Upper lobe of right lung (tissue), 1 donor: ENCODE results near the gene SLC16A4. TPM values are rescaled to one million over a fixed set of nuclear protein-coding genes. Genes with fewer than 3 reads are reported as not detected.

Source experiments
- ATAC-seq: fragments of 200-7000 bp; cut with Tn5 transposase; one replicate; pipeline ENCODE4 v1.9.1; 2020; ENCODE audit warnings: mild to moderate bottlenecking, moderate library complexity
- DNase-seq: peaks from one replicate; pipeline ENCODE4 v3.0.0-alpha.2; 2020
- H3K27ac ChIP-seq: fragments of 200-600 bp; one replicate; pipeline ENCODE4 v1.8.0; 2022
- H3K27me3 ChIP-seq: fragments of 200-600 bp; one replicate; pipeline ENCODE4 v1.8.0; 2022; ENCODE audit warnings: mild to moderate bottlenecking
- H3K36me3 ChIP-seq: fragments of 200-600 bp; one replicate; pipeline ENCODE4 v1.8.0; 2022
- H3K4me1 ChIP-seq: fragments of 200-600 bp; one replicate; pipeline ENCODE4 v1.8.0; 2022
- H3K4me3 ChIP-seq: fragments of 200-600 bp; one replicate; pipeline ENCODE4 v1.8.0; 2022; ENCODE audit warnings: mild to moderate bottlenecking
- H3K9me3 ChIP-seq: fragments of 200-600 bp; one replicate; pipeline ENCODE4 v1.8.0; 2022
- intact Hi-C: fragments of 100-400 bp; cut with DNase I; formaldehyde crosslinking; loops from one replicate; pipeline ENCODE4 v1.11.0; 2022
- total RNA-seq: library from RNA; stranded (reverse); fragmentation: NEBNext Ultra II Directional; extraction: Animal tissue kit (Norgen Biotek cat#: 25700); gene quantifications from one replicate; pipeline ENCODE4 v1.2.1, GENCODE V29; 2021
- TF ChIP-seq, protein P1 (sequence below): fragments of 200-600 bp; IDR thresholded peaks from one replicate; pipeline ENCODE4 v1.8.0; 2022; ENCODE audit warnings: antibody characterized with exemption
- donor health status: DM: no; HTN: yes; CAD: no; lungs with severe emphysema.

The SLC16A4 gene
- total RNA-seq, 1 donor from 2014 or later: 15.9 TPM

GRCh38 chr1:110390096-110390495 is 730 bp downstream of the SLC16A4 start:
- no peaks in the 10 kb centered on the region for H3K9me3 ChIP-seq
- H3K27me3 ChIP-seq: no peaks in the 10 kb centered on the region
- peak overlapping the region; percentile 34 for H3K4me3 ChIP-seq
- ATAC-seq (peak; percentile 91), DNase-seq (no peak)
- peak overlapping the region; percentile 27 for H3K27ac ChIP-seq
- H3K4me1 ChIP-seq: no peaks in the 10 kb centered on the region
- no peaks in the 10 kb centered on the region for H3K36me3 ChIP-seq
- TF ChIP-seq, protein P1, sequence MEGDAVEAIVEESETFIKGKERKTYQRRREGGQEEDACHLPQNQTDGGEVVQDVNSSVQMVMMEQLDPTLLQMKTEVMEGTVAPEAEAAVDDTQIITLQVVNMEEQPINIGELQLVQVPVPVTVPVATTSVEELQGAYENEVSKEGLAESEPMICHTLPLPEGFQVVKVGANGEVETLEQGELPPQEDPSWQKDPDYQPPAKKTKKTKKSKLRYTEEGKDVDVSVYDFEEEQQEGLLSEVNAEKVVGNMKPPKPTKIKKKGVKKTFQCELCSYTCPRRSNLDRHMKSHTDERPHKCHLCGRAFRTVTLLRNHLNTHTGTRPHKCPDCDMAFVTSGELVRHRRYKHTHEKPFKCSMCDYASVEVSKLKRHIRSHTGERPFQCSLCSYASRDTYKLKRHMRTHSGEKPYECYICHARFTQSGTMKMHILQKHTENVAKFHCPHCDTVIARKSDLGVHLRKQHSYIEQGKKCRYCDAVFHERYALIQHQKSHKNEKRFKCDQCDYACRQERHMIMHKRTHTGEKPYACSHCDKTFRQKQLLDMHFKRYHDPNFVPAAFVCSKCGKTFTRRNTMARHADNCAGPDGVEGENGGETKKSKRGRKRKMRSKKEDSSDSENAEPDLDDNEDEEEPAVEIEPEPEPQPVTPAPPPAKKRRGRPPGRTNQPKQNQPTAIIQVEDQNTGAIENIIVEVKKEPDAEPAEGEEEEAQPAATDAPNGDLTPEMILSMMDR: no peak
- intact Hi-C loops: no loop called here

DNA sequence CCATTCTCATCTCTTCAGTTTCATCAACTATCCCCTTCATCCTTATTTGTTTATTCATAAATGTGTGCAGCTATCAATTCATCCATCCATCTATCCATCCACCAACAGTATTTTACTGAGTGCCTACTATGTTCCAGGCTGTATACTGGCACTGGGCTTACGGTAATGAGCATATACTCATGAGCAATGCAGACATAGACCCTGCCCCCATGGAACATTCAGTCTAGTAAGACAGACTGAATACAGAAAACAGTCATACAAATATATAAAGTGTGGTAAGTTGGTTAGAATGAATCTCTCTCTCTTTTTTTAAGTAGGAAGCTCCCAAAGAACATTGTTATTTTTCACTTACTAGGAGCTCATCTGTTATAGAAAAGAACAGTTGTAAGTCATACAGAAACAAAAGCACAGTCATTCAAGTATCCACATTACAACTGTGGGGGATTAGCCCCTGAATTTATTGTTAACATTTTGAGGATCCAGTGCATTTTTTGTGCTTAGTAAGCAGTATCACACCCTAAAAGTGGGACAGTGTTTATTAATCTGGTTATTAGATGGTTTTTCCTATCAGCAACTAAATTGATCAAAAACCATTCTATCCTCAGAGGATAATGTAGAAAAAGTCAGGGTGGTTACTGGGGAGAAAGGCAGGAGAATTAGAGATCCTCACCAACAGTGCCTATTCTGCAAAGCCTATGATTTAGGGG is 3.6 kb downstream of the SLC16A4 start:
- Histone ChIP-seq H3K27ac (no peak overlapping the region), H3K9me3 (no peaks in the 10 kb centered on the region), H3K4me3 (no peak overlapping the region), H3K4me1 (no peaks in the 10 kb centered on the region), H3K36me3 (peaks cover 10% of the 10 kb centered on the region), H3K27me3 (no peaks in the 10 kb centered on the region)
- intact Hi-C loops: no loop called here
- no peak for ATAC-seq
- DNase-seq: no peak
- TF ChIP-seq, protein P1: no peak

DNA sequence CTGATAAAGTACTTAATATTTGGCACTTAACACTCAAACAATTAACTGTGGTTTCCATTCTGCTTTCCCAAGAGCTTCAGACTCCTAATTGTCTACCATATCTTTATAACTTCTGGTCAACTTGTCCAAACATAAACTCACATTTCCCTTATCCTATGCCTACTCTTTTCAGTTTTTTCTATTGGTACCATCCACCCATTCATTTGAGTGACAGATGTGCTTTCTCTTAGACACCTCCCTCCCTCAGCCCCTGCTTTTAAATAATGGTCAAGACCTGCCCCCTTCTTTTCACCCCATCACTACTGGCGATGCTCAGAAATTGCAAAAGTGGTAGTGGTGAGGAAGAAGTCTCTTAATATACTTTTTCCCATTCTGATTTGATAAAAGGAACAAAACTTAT is 5.5 kb downstream of the SLC16A4 start:
- H3K36me3 ChIP-seq: peaks cover 10% of the 10 kb centered on the region
- intact Hi-C loops: no loop called here
- peaks cover 9% of the 10 kb centered on the region for H3K4me1 ChIP-seq
- no peaks in the 10 kb centered on the region for H3K9me3 ChIP-seq
- TF ChIP-seq, protein P1: no peak
- H3K4me3 ChIP-seq: no peak overlapping the region
- H3K27ac ChIP-seq: no peak overlapping the region
- no peaks in the 10 kb centered on the region for H3K27me3 ChIP-seq
- DNase-seq: no peak
- no peak for ATAC-seq

DNA sequence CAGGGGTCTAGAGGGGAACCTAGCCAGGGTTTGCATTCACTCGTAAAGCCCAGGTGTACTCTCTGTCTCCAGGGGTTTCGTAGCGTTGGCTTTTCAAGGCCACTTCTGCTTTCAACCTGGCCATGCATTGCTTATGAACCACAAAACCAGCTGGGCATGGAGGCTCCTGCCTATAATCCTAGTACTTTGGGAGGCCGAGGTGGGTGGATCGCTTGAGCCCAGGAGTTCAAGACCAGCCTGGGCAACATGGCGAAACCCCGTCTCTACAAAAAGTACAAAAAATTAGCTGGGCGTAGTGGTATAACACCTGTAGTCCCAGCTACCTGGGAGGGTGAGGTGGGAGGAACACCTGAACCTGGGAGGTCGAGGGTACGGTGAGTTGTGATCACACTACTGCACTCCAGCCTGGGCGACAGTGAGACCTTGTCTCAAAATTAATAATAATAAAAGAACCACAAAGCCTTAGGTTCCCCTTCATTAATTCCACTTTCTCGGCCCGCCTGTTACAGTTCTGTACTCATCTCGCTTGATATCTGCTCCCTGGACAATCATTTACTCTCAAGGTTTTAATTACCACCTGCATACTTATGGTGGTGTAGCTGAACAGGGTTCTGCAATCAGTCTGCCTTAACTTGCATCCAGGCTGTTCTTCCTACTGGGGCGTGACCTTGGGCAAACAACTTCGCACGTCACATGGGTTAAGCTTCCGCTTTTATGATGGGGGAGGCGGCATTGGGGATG is 6.1 kb downstream of the SLC16A4 start:
- Histone ChIP-seq H3K4me3 (no peak overlapping the region), H3K9me3 (no peaks in the 10 kb centered on the region), H3K36me3 (peaks cover 10% of the 10 kb centered on the region), H3K27ac (peak overlapping the region; percentile 28), H3K4me1 (peaks cover 9% of the 10 kb centered on the region), H3K27me3 (no peaks in the 10 kb centered on the region)
- intact Hi-C loops: no loop called here
- TF ChIP-seq, protein P1: no peak
- DNase-seq (no peak), ATAC-seq (peak; percentile 25)

- no peaks in the 10 kb centered on the region for H3K27me3 ChIP-seq
- H3K36me3 ChIP-seq: peaks cover 20% of the 10 kb centered on the region
- H3K27ac ChIP-seq: peak overlapping the region; percentile 28
- intact Hi-C loops: no loop called here
- ATAC-seq (no peak), DNase-seq (no peak)
- no peak overlapping the region for H3K4me3 ChIP-seq
- peaks cover 9% of the 10 kb centered on the region for H3K4me1 ChIP-seq
- H3K9me3 ChIP-seq: no peaks in the 10 kb centered on the region
- TF ChIP-seq, protein P1: no peak
These were observed 7.4 kb downstream of the SLC16A4 start for GRCh38 chr1:110383251-110383990.
